Neural progenitor cell (in vitro differentiated cells): ENCODE measurements around the gene PRKCH.

Experiments used
- EZH2 ChIP-seq: fragments of 200-600 bp; sonication (generic); IDR thresholded peaks from 2 replicates; pipeline ENCODE4 v1.6.1; 2017; ENCODE audit warnings: antibody characterized with exemption, mild to moderate bottlenecking, moderate library complexity
- EZH2phosphoT487 ChIP-seq: fragments of 200-600 bp; sonication (generic); IDR thresholded peaks from 2 replicates; pipeline ENCODE4 v1.6.1; 2017; ENCODE audit warnings: antibody characterized with exemption
- TF ChIP-seq, protein P1 (sequence below): fragments of 200-600 bp; sonication (generic); IDR thresholded peaks from 2 replicates; pipeline ENCODE4 v1.5.1; 2017; ENCODE audit warnings: antibody characterized with exemption, mild to moderate bottlenecking

- TF ChIP-seq, protein P1, sequence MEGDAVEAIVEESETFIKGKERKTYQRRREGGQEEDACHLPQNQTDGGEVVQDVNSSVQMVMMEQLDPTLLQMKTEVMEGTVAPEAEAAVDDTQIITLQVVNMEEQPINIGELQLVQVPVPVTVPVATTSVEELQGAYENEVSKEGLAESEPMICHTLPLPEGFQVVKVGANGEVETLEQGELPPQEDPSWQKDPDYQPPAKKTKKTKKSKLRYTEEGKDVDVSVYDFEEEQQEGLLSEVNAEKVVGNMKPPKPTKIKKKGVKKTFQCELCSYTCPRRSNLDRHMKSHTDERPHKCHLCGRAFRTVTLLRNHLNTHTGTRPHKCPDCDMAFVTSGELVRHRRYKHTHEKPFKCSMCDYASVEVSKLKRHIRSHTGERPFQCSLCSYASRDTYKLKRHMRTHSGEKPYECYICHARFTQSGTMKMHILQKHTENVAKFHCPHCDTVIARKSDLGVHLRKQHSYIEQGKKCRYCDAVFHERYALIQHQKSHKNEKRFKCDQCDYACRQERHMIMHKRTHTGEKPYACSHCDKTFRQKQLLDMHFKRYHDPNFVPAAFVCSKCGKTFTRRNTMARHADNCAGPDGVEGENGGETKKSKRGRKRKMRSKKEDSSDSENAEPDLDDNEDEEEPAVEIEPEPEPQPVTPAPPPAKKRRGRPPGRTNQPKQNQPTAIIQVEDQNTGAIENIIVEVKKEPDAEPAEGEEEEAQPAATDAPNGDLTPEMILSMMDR: no peak
- no peak for TF ChIP-seq EZH2phosphoT487
- TF ChIP-seq EZH2: no peak
Measured at GRCh38 chr14:61505815-61506809, 184.7 kb downstream of the PRKCH start.
